Left ventricle myocardium inferior (tissue), 1 donor: ENCODE results near the gene FBXL14. TPM values are rescaled to one million over a fixed set of nuclear protein-coding genes. Genes with fewer than 3 reads are reported as not detected.

ENCODE experiments used
- DNase-seq: peaks from one replicate; pipeline ENCODE4 v3.0.0-alpha.2; 2020
- H3K27ac ChIP-seq: fragments of 200-600 bp; replicated peaks from 2 replicates; pipeline ENCODE4 v1.8.0; 2021
- H3K27me3 ChIP-seq: fragments of 200-600 bp; 2 replicates; pipeline ENCODE4 v1.8.0; 2021; ENCODE audit warnings: low read depth
- H3K36me3 ChIP-seq: fragments of 200-600 bp; 2 replicates; pipeline ENCODE4 v1.8.0; 2021
- H3K4me1 ChIP-seq: fragments of 200-600 bp; 2 replicates; pipeline ENCODE4 v1.8.0; 2021
- H3K4me3 ChIP-seq: fragments of 200-600 bp; 2 replicates; pipeline ENCODE4 v1.8.0; 2021; ENCODE audit warnings: mild to moderate bottlenecking, moderate library complexity
- H3K9me3 ChIP-seq: fragments of 200-600 bp; replicated peaks from 2 replicates; pipeline ENCODE4 v1.8.0; 2021
- intact Hi-C: fragments of 100-400 bp; cut with micrococcal nuclease; formaldehyde crosslinking; loops from one replicate; pipeline ENCODE4 v1.11.0; 2022
- total RNA-seq: library from RNA; stranded (reverse); fragmentation: NEBNext Ultra II Directional; extraction: Animal tissue kit (Norgen Biotek cat#: 25700); gene quantifications from one replicate; pipeline ENCODE4 v1.2.1, GENCODE V29; 2021
- TF ChIP-seq, protein P1 (sequence below): fragments of 200-600 bp; IDR thresholded peaks from 2 replicates; pipeline ENCODE4 v1.8.0; 2021; ENCODE audit warnings: antibody characterized with exemption, mild to moderate bottlenecking, borderline replicate concordance
- donor health status: DM: no; HTN: yes; CAD: no; lungs with severe emphysema.

Gene FBXL14
- total RNA-seq, 1 donor from 2014 or later: 6.8 TPM

DNA sequence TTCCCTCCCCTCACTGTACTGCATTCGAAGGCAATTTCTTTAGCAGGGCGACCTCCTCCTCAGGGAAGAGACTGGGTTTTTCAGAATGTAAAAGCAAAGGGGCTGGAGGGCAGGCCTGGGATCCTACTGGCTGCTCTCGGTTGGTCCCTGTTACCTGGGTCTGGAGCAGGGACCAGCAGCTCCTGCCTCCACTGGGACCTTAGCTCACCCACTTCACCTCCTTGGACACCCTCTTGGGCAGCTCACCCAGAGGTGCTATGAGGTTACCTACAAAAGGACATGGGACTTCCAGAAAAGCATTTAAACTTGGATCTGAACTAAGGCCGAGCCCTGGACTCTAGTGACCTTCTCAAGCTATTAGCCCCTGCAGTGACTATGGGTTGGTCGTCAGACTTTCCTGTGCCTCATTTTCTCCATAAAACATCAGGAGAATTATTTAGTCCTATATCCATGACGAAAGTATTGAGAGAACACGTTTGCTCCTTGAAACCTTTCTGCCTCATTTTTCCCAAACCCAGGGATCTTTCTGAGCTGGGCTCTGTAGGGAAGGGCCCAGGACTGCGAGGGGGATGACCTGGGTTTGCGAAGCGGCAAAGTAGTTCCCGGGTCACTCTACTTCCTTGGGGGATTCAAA lies 65.0 kb downstream of the FBXL14 start:
- intact Hi-C loops: no loop called here
- TF ChIP-seq, protein P1, sequence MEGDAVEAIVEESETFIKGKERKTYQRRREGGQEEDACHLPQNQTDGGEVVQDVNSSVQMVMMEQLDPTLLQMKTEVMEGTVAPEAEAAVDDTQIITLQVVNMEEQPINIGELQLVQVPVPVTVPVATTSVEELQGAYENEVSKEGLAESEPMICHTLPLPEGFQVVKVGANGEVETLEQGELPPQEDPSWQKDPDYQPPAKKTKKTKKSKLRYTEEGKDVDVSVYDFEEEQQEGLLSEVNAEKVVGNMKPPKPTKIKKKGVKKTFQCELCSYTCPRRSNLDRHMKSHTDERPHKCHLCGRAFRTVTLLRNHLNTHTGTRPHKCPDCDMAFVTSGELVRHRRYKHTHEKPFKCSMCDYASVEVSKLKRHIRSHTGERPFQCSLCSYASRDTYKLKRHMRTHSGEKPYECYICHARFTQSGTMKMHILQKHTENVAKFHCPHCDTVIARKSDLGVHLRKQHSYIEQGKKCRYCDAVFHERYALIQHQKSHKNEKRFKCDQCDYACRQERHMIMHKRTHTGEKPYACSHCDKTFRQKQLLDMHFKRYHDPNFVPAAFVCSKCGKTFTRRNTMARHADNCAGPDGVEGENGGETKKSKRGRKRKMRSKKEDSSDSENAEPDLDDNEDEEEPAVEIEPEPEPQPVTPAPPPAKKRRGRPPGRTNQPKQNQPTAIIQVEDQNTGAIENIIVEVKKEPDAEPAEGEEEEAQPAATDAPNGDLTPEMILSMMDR: no peak
- Histone ChIP-seq H3K4me1 (peaks cover 17% of the 10 kb centered on the region), H3K9me3 (no peaks in the 10 kb centered on the region), H3K27ac (no peak overlapping the region), H3K4me3 (peak overlapping the region; percentile 71), H3K27me3 (peaks cover 71% of the 10 kb centered on the region), H3K36me3 (no peaks in the 10 kb centered on the region)
- DNase-seq: no peak

GRCh38 chr12:1528791-1529190 lies 65.6 kb downstream of the FBXL14 start:
- Histone ChIP-seq H3K9me3 (no peaks in the 10 kb centered on the region), H3K27me3 (peaks cover 76% of the 10 kb centered on the region), H3K36me3 (no peaks in the 10 kb centered on the region), H3K4me3 (no peak overlapping the region), H3K27ac (no peak overlapping the region), H3K4me1 (peaks cover 17% of the 10 kb centered on the region)
- TF ChIP-seq, protein P1: no peak
- DNase-seq: no peak
- intact Hi-C loops: no loop called here

DNA sequence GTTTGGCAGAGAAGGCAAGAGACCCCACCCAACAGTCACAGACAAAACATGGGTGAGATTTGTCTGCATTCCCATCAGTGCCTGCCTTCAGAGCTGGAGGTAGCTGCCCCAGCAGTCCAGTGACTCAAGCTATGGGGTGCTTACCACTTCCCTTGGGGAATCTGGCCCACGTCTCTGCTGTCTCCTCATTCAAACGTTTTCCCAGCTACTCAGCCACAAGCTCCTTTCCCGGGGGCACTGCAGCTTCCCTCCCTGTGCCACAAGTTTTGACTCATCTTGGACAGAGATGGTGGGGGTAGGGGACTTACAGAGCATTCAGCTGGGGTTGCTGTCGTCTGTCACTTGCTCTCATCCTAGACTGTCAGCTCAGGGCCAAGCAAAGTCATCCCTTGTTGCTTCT lies 66.6 kb downstream of the FBXL14 start:
- Histone ChIP-seq H3K4me1 (peaks cover 17% of the 10 kb centered on the region), H3K36me3 (no peaks in the 10 kb centered on the region), H3K27me3 (peaks cover 80% of the 10 kb centered on the region), H3K9me3 (no peaks in the 10 kb centered on the region), H3K27ac (no peak overlapping the region), H3K4me3 (no peak overlapping the region)
- TF ChIP-seq, protein P1: no peak
- intact Hi-C loops: no loop called here
- DNase-seq: no peak

DNA sequence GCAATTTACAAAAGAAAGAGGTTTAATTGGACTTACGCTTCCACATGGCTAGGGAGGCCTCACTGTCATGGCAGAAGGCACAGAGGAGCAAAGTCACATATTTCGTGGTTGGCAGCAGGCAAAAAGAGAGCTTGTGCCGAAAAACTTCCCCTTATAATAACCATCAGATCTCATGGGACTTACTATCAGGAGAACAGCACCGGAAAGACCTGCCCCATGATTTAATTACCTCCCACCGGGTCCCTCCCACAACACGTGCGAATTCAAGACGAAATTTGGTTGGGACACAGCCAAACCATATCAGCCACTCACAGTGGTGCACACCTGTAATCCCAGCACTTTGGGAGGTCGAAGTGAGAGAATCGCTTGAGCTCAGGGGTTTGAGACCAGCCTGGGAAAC lies 68.5 kb downstream of the FBXL14 start:
- Histone ChIP-seq H3K9me3 (no peaks in the 10 kb centered on the region), H3K36me3 (no peaks in the 10 kb centered on the region), H3K4me3 (no peak overlapping the region), H3K4me1 (peaks cover 6% of the 10 kb centered on the region), H3K27me3 (peaks cover 69% of the 10 kb centered on the region), H3K27ac (no peak overlapping the region)
- no peak for DNase-seq
- TF ChIP-seq, protein P1: no peak
- intact Hi-C loops: no loop called here

- Histone ChIP-seq H3K4me3 (no peak overlapping the region), H3K27me3 (peaks cover 69% of the 10 kb centered on the region), H3K9me3 (no peaks in the 10 kb centered on the region), H3K36me3 (no peaks in the 10 kb centered on the region), H3K4me1 (no peaks in the 10 kb centered on the region), H3K27ac (no peak overlapping the region)
- DNase-seq: no peak
- intact Hi-C loops: no loop called here
- TF ChIP-seq, protein P1: no peak
These were observed 70.8 kb downstream of the FBXL14 start for GRCh38 chr12:1523558-1524050.
